Mammary epithelial cell (primary cell): ENCODE data around the gene SOD1.

Experiments
- CTCF ChIP-seq, 2 donors: IDR thresholded peaks in 1 of 2; conservative IDR thresholded peaks in 1 of 2; 2 replicates each; pipeline ENCODE4 v1.5.1; 2011 to 2012; ENCODE audit warnings: inconsistent platforms in 2 of 2, low read length in 2 of 2, mild to moderate bottlenecking in 2 of 2, control low read depth in 1 of 2, low read depth in 1 of 2; ENCODE audit not compliant: insufficient read depth in 1 of 2; ENCODE audit errors: extremely low read depth in 1 of 2
- EZH2 ChIP-seq: IDR thresholded peaks from 2 replicates; pipeline ENCODE4 v1.6.1; 2012; ENCODE audit warnings: low read length, inconsistent platforms, borderline replicate concordance

GRCh38 chr21:31647650-31648049, 11.8 kb upstream of the SOD1 start:
- no peak for TF ChIP-seq CTCF (conservative IDR thresholded peaks at IDR 0.05 in 1 of 2, IDR thresholded peaks at IDR 0.05 in 1 of 2; ENCODE audit: extremely low read depth in 1 of 2, insufficient read depth in 1 of 2, low read depth in 1 of 2, low read length in 2 of 2)
- TF ChIP-seq EZH2 = no peak
